Measurements from ENCODE around the gene OTUD3. TPM values are rescaled to one million over a fixed set of nuclear protein-coding genes. Genes with fewer than 3 reads are reported as not detected.

The OTUD3 gene
- polyA plus RNA-seq, 6 donors from 2014 or later = 0.74 to 3.6 (median 2.0) TPM

- H3K27ac Mint-ChIP-seq = no peak overlapping the region
- ATAC-seq (ENCODE audit: low read depth in 2 of 2) (no peak), DNase-seq (no peak)
- H3K27me3 Mint-ChIP-seq = peaks cover 30 to 58% (median 53%) of the 10 kb centered on the region in 3 donors
- H3K4me3 Mint-ChIP-seq = peak overlapping the region in 1 of 8 donors; percentile 60
- no peaks in the 10 kb centered on the region for H3K4me1 Mint-ChIP-seq
- peaks cover 4 to 16% of the 10 kb centered on the region in 2 donors for H3K36me3 Mint-ChIP-seq
- peaks cover 0 to 16% (median 4%) of the 10 kb centered on the region in 7 donors for H3K9me3 Mint-ChIP-seq
Observed at GRCh38 chr1:19949016-19949415, 66.8 kb downstream of the OTUD3 start.

- H3K27ac Mint-ChIP-seq = no peak overlapping the region
- no peak for DNase-seq
- peaks cover 3 to 24% (median 6%) of the 10 kb centered on the region in 7 donors for H3K9me3 Mint-ChIP-seq
- H3K27me3 Mint-ChIP-seq = peaks cover 28 to 62% (median 49%) of the 10 kb centered on the region in 3 donors
- H3K4me3 Mint-ChIP-seq = no peak overlapping the region
- ATAC-seq (ENCODE audit: low read depth in 2 of 2) = no peak
- peaks cover 4 to 16% of the 10 kb centered on the region in 2 donors for H3K36me3 Mint-ChIP-seq
- H3K4me1 Mint-ChIP-seq = peaks cover 0 to 3% (median 0%) of the 10 kb centered on the region in 3 donors
Observed at GRCh38 chr1:19954059-19954458, 71.9 kb downstream of the OTUD3 start.

- Mint-ChIP-seq H3K9me3 (peaks cover 3 to 24% (median 6%) of the 10 kb centered on the region in 7 donors), H3K36me3 (peaks cover 4 to 16% of the 10 kb centered on the region in 2 donors), H3K4me1 (peaks cover 4 to 6% (median 6%) of the 10 kb centered on the region in 3 donors), H3K27me3 (peaks cover 27 to 55% (median 49%) of the 10 kb centered on the region in 3 donors), H3K4me3 (no peak overlapping the region), H3K27ac (no peak overlapping the region)
- no peak for ATAC-seq (ENCODE audit: low read depth in 2 of 2)
- no peak for DNase-seq
Observed at GRCh38 chr1:19955534-19956170, 73.5 kb downstream of the OTUD3 start.

- no peak for DNase-seq
- H3K9me3 Mint-ChIP-seq = peaks cover 6 to 26% (median 10%) of the 10 kb centered on the region in 7 donors
- H3K4me3 Mint-ChIP-seq = no peak overlapping the region
- H3K4me1 Mint-ChIP-seq = peaks cover 9 to 15% (median 10%) of the 10 kb centered on the region in 3 donors
- H3K27me3 Mint-ChIP-seq = peaks cover 33 to 59% (median 48%) of the 10 kb centered on the region in 3 donors
- no peak overlapping the region for H3K27ac Mint-ChIP-seq
- peaks cover 4 to 21% of the 10 kb centered on the region in 2 donors for H3K36me3 Mint-ChIP-seq
- no peak for ATAC-seq (ENCODE audit: low read depth in 2 of 2)
Observed at GRCh38 chr1:19957779-19958178, 75.6 kb downstream of the OTUD3 start.

- peak; percentile 44 to 56 for ATAC-seq (ENCODE audit: low read depth in 2 of 2)
- peaks cover 40 to 61% (median 49%) of the 10 kb centered on the region in 3 donors for H3K27me3 Mint-ChIP-seq
- H3K4me1 Mint-ChIP-seq = peaks cover 9 to 15% (median 13%) of the 10 kb centered on the region in 3 donors
- no peak for DNase-seq
- peaks cover 2 to 22% (median 8%) of the 10 kb centered on the region in 7 donors for H3K9me3 Mint-ChIP-seq
- peak overlapping the region in 1 of 8 donors; percentile 42 for H3K4me3 Mint-ChIP-seq
- H3K36me3 Mint-ChIP-seq = peaks cover 0 to 25% of the 10 kb centered on the region in 2 donors
- H3K27ac Mint-ChIP-seq = peak overlapping the region in 1 of 6 donors; percentile 84
Observed at GRCh38 chr1:19960591-19960990, 78.4 kb downstream of the OTUD3 start.

Other genes with a start within 250 kb of the OTUD3 start
- gene NBL1, start 238.1 kb upstream of the OTUD3 start, polyA plus RNA-seq (ENCODE audit: low read depth in 6 of 6) = under 1 TPM in 1 of 6 donors, not detected in 5; 0.53 TPM
- not detected for gene HTR6, start 217.5 kb upstream of the OTUD3 start, polyA plus RNA-seq (ENCODE audit: low read depth in 6 of 6)
- 10 to 100 TPM; 11.2 to 19.7 (median 13.8) TPM for gene TMCO4, start 82.5 kb upstream of the OTUD3 start, polyA plus RNA-seq (ENCODE audit: low read depth in 6 of 6)
- gene RNF186, start 67.1 kb upstream of the OTUD3 start, polyA plus RNA-seq (ENCODE audit: low read depth in 6 of 6) = not detected
- not detected for gene PLA2G2E, start 41.2 kb downstream of the OTUD3 start, polyA plus RNA-seq (ENCODE audit: low read depth in 6 of 6)
- not detected for gene PLA2G2A, start 97.2 kb downstream of the OTUD3 start, polyA plus RNA-seq (ENCODE audit: low read depth in 6 of 6)
- gene PLA2G5, start 187.8 kb downstream of the OTUD3 start, polyA plus RNA-seq (ENCODE audit: low read depth in 6 of 6) = not detected
- gene PLA2G2D, start 237.1 kb downstream of the OTUD3 start, polyA plus RNA-seq (ENCODE audit: low read depth in 6 of 6) = 1 to 10 TPM; 3.2 to 5.1 (median 4.0) TPM

Data from naive B cell (primary cell).